ENCODE measurements around the gene PAPPA.

DNA sequence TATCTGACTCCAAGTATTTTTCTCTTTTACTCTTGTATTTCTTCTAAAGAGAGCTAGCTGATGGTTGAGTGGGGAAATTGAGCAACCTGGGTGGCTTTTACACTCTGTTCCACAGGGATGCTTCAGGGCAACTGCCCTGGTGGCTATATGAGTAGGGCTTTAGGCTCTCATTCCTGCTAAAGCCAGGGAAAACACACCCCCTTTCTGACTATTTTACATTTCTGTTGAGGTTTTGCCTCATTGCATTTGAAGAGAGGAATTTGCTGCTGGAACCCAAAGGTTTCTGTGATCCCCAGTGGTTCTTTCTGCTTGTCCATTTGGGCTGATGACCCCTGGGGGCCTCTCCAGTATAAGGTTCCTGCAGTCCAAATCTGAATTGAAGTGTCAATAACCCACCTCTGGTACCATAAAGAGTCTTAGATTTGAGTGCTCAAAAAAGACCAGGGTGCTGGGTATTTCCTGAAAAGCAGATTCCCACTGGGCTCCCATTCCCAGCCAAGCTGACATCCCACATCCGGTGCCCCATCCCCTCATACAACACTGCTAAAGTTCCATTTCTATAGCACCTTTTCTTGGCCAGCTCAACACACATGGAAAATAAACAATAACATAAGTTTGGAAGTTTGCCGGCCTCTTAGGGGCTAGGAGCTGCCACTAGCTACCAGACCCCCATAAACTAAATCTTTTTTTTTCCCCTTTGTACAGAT is 59.5 kb downstream of the PAPPA start:
- no peak for TF ChIP-seq EZH2phosphoT487 (IDR thresholded peaks at IDR 0.05; ENCODE audit: low read depth)
- TF ChIP-seq, protein P1, sequence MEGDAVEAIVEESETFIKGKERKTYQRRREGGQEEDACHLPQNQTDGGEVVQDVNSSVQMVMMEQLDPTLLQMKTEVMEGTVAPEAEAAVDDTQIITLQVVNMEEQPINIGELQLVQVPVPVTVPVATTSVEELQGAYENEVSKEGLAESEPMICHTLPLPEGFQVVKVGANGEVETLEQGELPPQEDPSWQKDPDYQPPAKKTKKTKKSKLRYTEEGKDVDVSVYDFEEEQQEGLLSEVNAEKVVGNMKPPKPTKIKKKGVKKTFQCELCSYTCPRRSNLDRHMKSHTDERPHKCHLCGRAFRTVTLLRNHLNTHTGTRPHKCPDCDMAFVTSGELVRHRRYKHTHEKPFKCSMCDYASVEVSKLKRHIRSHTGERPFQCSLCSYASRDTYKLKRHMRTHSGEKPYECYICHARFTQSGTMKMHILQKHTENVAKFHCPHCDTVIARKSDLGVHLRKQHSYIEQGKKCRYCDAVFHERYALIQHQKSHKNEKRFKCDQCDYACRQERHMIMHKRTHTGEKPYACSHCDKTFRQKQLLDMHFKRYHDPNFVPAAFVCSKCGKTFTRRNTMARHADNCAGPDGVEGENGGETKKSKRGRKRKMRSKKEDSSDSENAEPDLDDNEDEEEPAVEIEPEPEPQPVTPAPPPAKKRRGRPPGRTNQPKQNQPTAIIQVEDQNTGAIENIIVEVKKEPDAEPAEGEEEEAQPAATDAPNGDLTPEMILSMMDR (IDR thresholded peaks at IDR 0.05; ENCODE audit: low read depth, low read length): no peak
